SK-N-MC (cell line): ENCODE data around the gene PCED1B.

Source experiments
- EZH2 ChIP-seq: fragments of 200-600 bp; sonication (generic); IDR thresholded peaks from one replicate; pipeline ENCODE4 v1.6.1; 2017; ENCODE audit warnings: antibody characterized with exemption
- POLR2AphosphoS5 ChIP-seq: IDR thresholded peaks from 2 replicates; pipeline ENCODE4 v1.6.1; 2012; ENCODE audit warnings: mild to moderate bottlenecking, low read depth, low read length, borderline replicate concordance

GRCh38 chr12:47222520-47223030, 143.2 kb downstream of the PCED1B start:
- TF ChIP-seq EZH2 (no peak), POLR2AphosphoS5 (no peak)
